Suppressor macrophage treated with lipopolysaccharide for 1 hour (primary cell): ENCODE data around the gene SAP25.
A peak's percentile ranks its signal among the peaks of the same experiment; 100 is the strongest.

ENCODE experiments used
- DNase-seq, 3 donors: peaks; one replicate each; pipeline ENCODE4 v3.0.0-alpha.2; 2020 to 2022

The SAP25 gene

GRCh38 chr7:100591596-100591995, 17.9 kb upstream of the SAP25 start:
- no peak for DNase-seq

GRCh38 chr7:100590077-100590737, 16.5 kb upstream of the SAP25 start:
- DNase-seq, result peak in 1 of 3 donors; percentile 35

GRCh38 chr7:100589341-100589947, 15.7 kb upstream of the SAP25 start:
- DNase-seq, result no peak

GRCh38 chr7:100588438-100588837, 14.7 kb upstream of the SAP25 start:
- DNase-seq, result peak; percentile 53 to 57 (median 53)

GRCh38 chr7:100586266-100587025, 12.7 kb upstream of the SAP25 start, which contains the start of gene FBXO24:
TSS of gene FBXO24 (plus strand) at chr7:100586328. CDS start at chr7:100586626, 298 bp downstream.
- DNase-seq, result peak; percentile 99 to 100 (median 100)

GRCh38 chr7:100585511-100586265, 12.0 kb upstream of the SAP25 start, which contains the start of gene LRCH4:
TSS of gene LRCH4 (minus strand) at chr7:100586129. CDS start at chr7:100586100, 29 bp downstream.
- peak; percentile 54 to 83 (median 56) for DNase-seq

- DNase-seq, result peak; percentile 88 to 91 (median 89)
Measured at GRCh38 chr7:100584683-100585510, 11.2 kb upstream of the SAP25 start.

GRCh38 chr7:100584054-100584682, 10.5 kb upstream of the SAP25 start:
- DNase-seq, result peak; percentile 83 to 89 (median 87)

- DNase-seq, result peak; percentile 74 to 87 (median 80)
Measured at GRCh38 chr7:100583132-100584053, 9.7 kb upstream of the SAP25 start.

GRCh38 chr7:100582650-100583049, 8.9 kb upstream of the SAP25 start:
- no peak for DNase-seq

- no peak for DNase-seq
Measured at GRCh38 chr7:100582041-100582579, 8.4 kb upstream of the SAP25 start.

- DNase-seq, result no peak
Measured at GRCh38 chr7:100580466-100581283, 7.0 kb upstream of the SAP25 start.

GRCh38 chr7:100578246-100579183, 4.8 kb upstream of the SAP25 start:
- DNase-seq, result no peak

GRCh38 chr7:100577507-100577906, 3.8 kb upstream of the SAP25 start:
- DNase-seq, result no peak

GRCh38 chr7:100577103-100577502, 3.4 kb upstream of the SAP25 start:
- no peak for DNase-seq

- DNase-seq, result no peak
Measured at GRCh38 chr7:100576384-100576993, 2.8 kb upstream of the SAP25 start.

- DNase-seq, result no peak
Measured at GRCh38 chr7:100575746-100576383, 2.2 kb upstream of the SAP25 start.
